Right forelimb (tissue), 1 donor: Measurements from ENCODE around the gene PRDX3.
"Not testable (repeated sequence)": the region's sequence is repeated elsewhere in the genome, so short reads cannot be mapped to it uniquely, and the experiment has no call there.

Experiments used
- DNase-seq: peaks from one replicate; pipeline ENCODE4 v3.0.0-alpha.2; 2018

The PRDX3 gene

GRCh38 chr10:119205894-119206602 lies 27.4 kb upstream of the PRDX3 start:
- no peak for DNase-seq

DNA sequence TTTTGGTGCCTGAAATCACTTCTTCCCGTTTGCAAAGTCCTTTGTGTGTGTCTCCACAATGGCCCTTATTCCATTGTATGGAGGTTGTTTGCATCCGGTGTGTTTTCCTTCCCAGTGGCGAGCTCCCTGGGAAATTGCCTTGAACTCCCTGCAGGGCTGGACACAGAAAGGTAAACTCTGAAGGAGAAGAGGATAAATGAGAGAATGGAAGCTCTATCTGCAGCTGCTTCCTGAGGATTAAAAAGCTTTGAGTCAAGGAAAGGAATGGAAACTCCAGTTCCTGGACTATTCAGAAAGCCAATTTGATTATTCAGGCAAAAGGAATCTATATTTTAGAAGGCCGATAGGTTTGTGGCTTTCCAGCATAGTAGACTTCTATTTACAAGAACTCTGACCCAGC lies 24.4 kb upstream of the PRDX3 start:
- DNase-seq: no peak

DNA sequence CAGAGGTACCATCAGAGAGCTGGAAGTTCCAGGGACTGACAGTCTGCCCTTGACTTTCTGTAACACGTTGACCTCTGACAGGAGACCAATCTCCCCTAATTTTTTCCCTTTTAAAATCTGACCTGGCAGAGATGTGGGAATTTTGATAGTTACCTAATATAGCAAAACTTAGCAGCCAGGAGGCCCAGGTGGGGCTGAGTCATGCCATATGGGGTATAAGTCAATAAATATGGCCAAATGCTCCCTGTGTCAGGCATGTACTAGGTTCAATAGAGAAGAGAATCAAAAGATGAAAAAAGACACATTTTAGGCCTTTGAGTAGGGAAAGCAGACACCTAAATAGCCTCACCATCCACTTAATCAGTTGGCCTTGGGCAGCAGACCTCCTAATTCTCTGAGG lies 22.6 kb upstream of the PRDX3 start:
- no peak for DNase-seq

GRCh38 chr10:119199231-119199992 lies 20.8 kb upstream of the PRDX3 start:
- DNase-seq: peak; percentile 77

- no peak for DNase-seq
These were observed 19.8 kb upstream of the PRDX3 start for GRCh38 chr10:119198438-119198837.

DNA sequence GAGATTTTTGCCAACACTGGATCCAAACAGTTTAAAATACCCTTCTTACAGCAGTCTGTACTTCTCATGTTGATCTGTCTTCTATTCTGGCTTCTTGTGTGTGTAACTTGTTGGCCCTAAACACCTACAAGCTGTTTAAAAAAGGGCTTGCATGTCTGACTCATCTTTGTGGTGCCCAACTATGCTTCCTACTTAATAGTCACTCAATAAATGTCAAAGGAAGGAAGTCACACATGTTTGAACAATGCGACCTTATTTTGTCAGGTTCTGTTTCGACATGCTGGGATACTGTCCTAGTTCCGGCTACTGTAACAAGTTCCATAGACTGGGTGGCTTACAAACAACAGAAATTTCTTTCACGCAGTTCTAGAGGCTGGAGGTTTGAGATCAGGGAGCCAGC lies 19.3 kb upstream of the PRDX3 start:
- no peak for DNase-seq

GRCh38 chr10:119191881-119192280 lies 13.3 kb upstream of the PRDX3 start:
- DNase-seq: no peak

- no peak for DNase-seq
These were observed 12.6 kb upstream of the PRDX3 start for GRCh38 chr10:119190954-119191785.

DNA sequence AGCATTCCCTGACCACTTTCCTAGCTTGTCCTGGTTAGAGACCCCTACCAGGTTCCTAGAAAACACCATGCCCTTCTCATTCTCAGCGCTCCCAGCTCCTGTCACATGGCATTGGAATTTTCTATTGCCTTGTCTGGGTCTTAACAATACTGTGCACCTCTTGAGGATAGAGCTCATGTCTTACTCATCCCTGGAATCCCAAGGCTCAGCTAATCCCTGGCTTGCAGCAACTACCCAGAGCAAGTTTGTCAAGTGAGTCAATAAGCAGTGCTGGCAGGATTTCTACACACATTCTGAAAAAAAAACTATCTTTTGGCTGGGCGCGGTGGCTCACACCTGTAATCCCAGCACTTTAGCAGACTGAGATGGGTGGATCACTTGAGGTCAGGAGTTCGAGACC lies 11.7 kb upstream of the PRDX3 start:
- no peak for DNase-seq

- DNase-seq: no peak
These were observed 11.2 kb upstream of the PRDX3 start for GRCh38 chr10:119189811-119190282.

GRCh38 chr10:119183664-119184412 lies 5.2 kb upstream of the PRDX3 start:
- no peak for DNase-seq

- not testable (repeated sequence) for DNase-seq
These were observed 2.3 kb upstream of the PRDX3 start for GRCh38 chr10:119180850-119181400.

GRCh38 chr10:119177708-119178371 lies 772 bp downstream of the PRDX3 start:
- DNase-seq: no peak

DNA sequence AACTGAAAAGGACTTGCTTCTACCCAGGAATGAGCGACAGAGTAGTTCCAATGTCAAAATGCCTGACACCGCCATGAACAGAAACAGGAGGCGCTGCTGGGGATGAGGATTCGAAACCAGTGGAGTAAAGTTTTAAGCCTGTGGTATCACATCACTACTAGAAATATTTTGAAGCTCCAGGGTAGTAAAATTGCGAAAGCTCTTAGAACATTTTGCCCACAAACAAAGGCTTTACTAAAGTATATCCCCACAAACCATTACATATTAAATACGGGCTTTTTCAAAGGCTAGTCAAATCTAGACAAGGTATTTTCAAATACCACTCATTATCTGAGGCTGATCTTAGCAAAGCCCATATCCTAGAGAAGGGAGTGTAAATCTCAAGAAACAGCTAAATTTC lies 2.4 kb downstream of the PRDX3 start:
- DNase-seq: no peak

GRCh38 chr10:119174109-119174508 lies 4.5 kb downstream of the PRDX3 start:
- DNase-seq: no peak

- no peak for DNase-seq
These were observed 11.6 kb downstream of the PRDX3 start for GRCh38 chr10:119167041-119167440.

- DNase-seq: no peak
These were observed 12.0 kb downstream of the PRDX3 start for GRCh38 chr10:119166564-119166963.

GRCh38 chr10:119166118-119166500 lies 12.5 kb downstream of the PRDX3 start:
- DNase-seq: no peak

- peak; percentile 83 for DNase-seq
These were observed 13.2 kb downstream of the PRDX3 start, which contains the start of gene SFXN4 for GRCh38 chr10:119165171-119166117. Gene SFXN4, minus strand, starts transcription at chr10:119165714. Its CDS starts 67 bp downstream, at chr10:119165647.

- DNase-seq: no peak
These were observed 16.0 kb downstream of the PRDX3 start for GRCh38 chr10:119162452-119163092.
